GM19043 (cell line): ENCODE measurements around the gene TMEM87A.
"Not testable (repeated sequence)": the region's sequence is repeated elsewhere in the genome, so short reads cannot be mapped to it uniquely, and the experiment has no call there.

Experiments used
- ATAC-seq: cut with Tn5 transposase; IDR thresholded peaks from one replicate; pipeline ENCODE4 v1.9.1; 2021; ENCODE audit warnings: low read depth; ENCODE audit not compliant: unreplicated experiment

Gene TMEM87A

GRCh38 chr15:42273900-42274701 lies 868 bp upstream of the TMEM87A start:
- ATAC-seq = no peak

- no peak for ATAC-seq
Measured at GRCh38 chr15:42270996-42271395, 2.2 kb downstream of the TMEM87A start.

GRCh38 chr15:42270551-42270950 lies 2.7 kb downstream of the TMEM87A start:
- no peak for ATAC-seq

- no peak for ATAC-seq
Measured at GRCh38 chr15:42267286-42267685, 5.9 kb downstream of the TMEM87A start.

- no peak for ATAC-seq
Measured at GRCh38 chr15:42264795-42265194, 8.4 kb downstream of the TMEM87A start.

- no peak for ATAC-seq
Measured at GRCh38 chr15:42253300-42253699, 19.9 kb downstream of the TMEM87A start.

GRCh38 chr15:42240823-42241222 lies 32.4 kb downstream of the TMEM87A start:
- no peak for ATAC-seq

- ATAC-seq = no peak
Measured at GRCh38 chr15:42239528-42240182, 33.6 kb downstream of the TMEM87A start.

- no peak for ATAC-seq
Measured at GRCh38 chr15:42233107-42233506, 40.1 kb downstream of the TMEM87A start.

GRCh38 chr15:42232606-42233005 lies 40.6 kb downstream of the TMEM87A start:
- no peak for ATAC-seq

GRCh38 chr15:42231088-42231487 lies 42.1 kb downstream of the TMEM87A start:
- no peak for ATAC-seq

- ATAC-seq = not testable (repeated sequence)
Measured at GRCh38 chr15:42228981-42229380, 44.3 kb downstream of the TMEM87A start.

GRCh38 chr15:42228036-42228435 lies 45.2 kb downstream of the TMEM87A start:
- no peak for ATAC-seq

- ATAC-seq = no peak
Measured at GRCh38 chr15:42226648-42227047, 46.6 kb downstream of the TMEM87A start.

- no peak for ATAC-seq
Measured at GRCh38 chr15:42220216-42220615, 53.0 kb downstream of the TMEM87A start.

GRCh38 chr15:42218953-42219592 lies 54.2 kb downstream of the TMEM87A start:
- no peak for ATAC-seq

- no peak for ATAC-seq
Measured at GRCh38 chr15:42217568-42217967, 55.7 kb downstream of the TMEM87A start.

GRCh38 chr15:42215913-42216829 lies 57.1 kb downstream of the TMEM87A start:
- no peak for ATAC-seq

- ATAC-seq = no peak
Measured at GRCh38 chr15:42214600-42214999, 58.6 kb downstream of the TMEM87A start.

GRCh38 chr15:42213511-42213910 lies 59.7 kb downstream of the TMEM87A start:
- ATAC-seq = no peak

GRCh38 chr15:42210696-42211095 lies 62.5 kb downstream of the TMEM87A start:
- no peak for ATAC-seq
